Body of pancreas (tissue), 4 donors: Measurements from ENCODE around the gene EPHA4. TPM values are rescaled to one million over a fixed set of nuclear protein-coding genes. Genes with fewer than 3 reads are reported as not detected.

Experiments used
- ATAC-seq: fragments of 150-250 bp; one replicate; pipeline ENCODE4 v1.9.1; 2016
- DNase-seq, 4 donors: peaks; one replicate each; pipeline ENCODE4 v3.0.0-alpha.2; 2019
- H3K27ac ChIP-seq, 4 donors: fragments of 200-600 bp; sonication (generic); 1 replicate in 3 of 4; 2 replicates in 1 of 4; pipeline versions ENCODE4 v1.5.1 to v1.6.1; 2016 to 2019; ENCODE audit warnings: mild to moderate bottlenecking in 1 of 4, mixed read lengths in 1 of 4, moderate library complexity in 1 of 4
- H3K27me3 ChIP-seq, 2 donors: fragments of 200-600 bp; sonication (generic); one replicate each; pipeline ENCODE4 v1.6.0; 2016; ENCODE audit warnings: mild to moderate bottlenecking in 1 of 2
- H3K36me3 ChIP-seq, 2 donors: fragments of 200-600 bp; sonication (generic); replicated peaks in 1 of 2; 2 replicates each; pipeline ENCODE4 v1.5.1; 2016; ENCODE audit warnings: low read depth in 2 of 2; ENCODE audit not compliant: insufficient read depth in 1 of 2
- H3K4me1 ChIP-seq: fragments of 200-600 bp; sonication (generic); one replicate; pipeline ENCODE4 v1.6.0; 2016
- H3K4me3 ChIP-seq, 2 donors: fragments of 200-600 bp; sonication (generic); 1 replicate in 1 of 2; 2 replicates in 1 of 2; pipeline ENCODE4 v1.5.1; 2016 to 2019
- H3K9me3 ChIP-seq, 3 donors: fragments of 200-600 bp; sonication (generic); 1 replicate in 2 of 3; 2 replicates in 1 of 3; pipeline ENCODE4 v1.5.1; 2016
- CTCF ChIP-seq, 7 experiments: fragments of 450-650 bp in 4 of 7; fragments of 200-600 bp in 3 of 7; sonication (generic) in 3 of 7; IDR thresholded peaks; one replicate each; pipeline ENCODE4 v1.5.1; 2016 to 2019; ENCODE audit warnings: antibody characterized with exemption in 7 of 7
- POLR2A ChIP-seq, 3 donors: fragments of 450-650 bp; IDR thresholded peaks; one replicate each; pipeline ENCODE4 v1.6.1; 2016; ENCODE audit warnings: antibody characterized with exemption in 3 of 3, mild to moderate bottlenecking in 2 of 3
- WGBS, 2 donors: methylation state at CpG; one replicate each; pipeline ENCODE4 v1.1.5; 2017; 5-methylcytosine and 5-hydroxymethylcytosine counted together
- intact Hi-C: fragments of 100-400 bp; cut with DNase I; formaldehyde crosslinking; loops from one replicate; pipeline ENCODE4 v1.15.1; 2023
- total RNA-seq, 2 donors: library from RNA; depleted of rRNA; stranded (reverse); fragments of >200 nt; gene quantifications; one replicate each; pipeline ENCODE4 v1.1.0, GENCODE V29; 2016

The EPHA4 gene
- total RNA-seq, 2 donors from 2014 or later = 4.0 to 5.2 TPM

DNA sequence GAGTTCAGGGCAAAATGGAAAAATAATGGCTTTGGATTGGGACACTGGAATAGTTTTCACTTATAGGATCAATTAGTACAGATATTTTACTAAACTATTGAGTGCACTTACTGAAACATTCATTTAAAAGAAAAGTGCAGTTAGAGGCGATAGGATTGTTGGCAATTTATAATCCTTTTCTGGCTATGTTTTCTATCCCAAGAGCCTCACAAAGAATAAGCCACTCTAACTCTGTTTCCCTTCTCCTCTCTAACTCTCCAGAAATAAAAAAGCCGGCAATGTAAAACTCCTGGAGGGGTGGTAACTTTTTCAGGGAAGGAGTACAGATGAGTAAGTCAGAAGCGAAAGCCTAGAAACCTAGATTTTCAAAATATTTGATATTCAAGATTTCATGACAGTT lies 91.3 kb downstream of the EPHA4 start:
- Histone ChIP-seq H3K36me3 (no peaks in the 10 kb centered on the region), H3K9me3 (no peaks in the 10 kb centered on the region), H3K27me3 (no peaks in the 10 kb centered on the region), H3K4me1 (no peaks in the 10 kb centered on the region), H3K27ac (no peak overlapping the region), H3K4me3 (no peak overlapping the region)
- no peak for TF ChIP-seq POLR2A (IDR thresholded peaks at IDR 0.05)
- no peak for TF ChIP-seq CTCF (IDR thresholded peaks at IDR 0.05)
- DNase-seq (no peak), ATAC-seq (no peak)
- 87 to 95% methylated on average over 3 of the region's 3 CpGs for WGBS, 2 donors
- intact Hi-C loops = no loop called here

GRCh38 chr2:221480163-221480562 lies 91.9 kb downstream of the EPHA4 start:
- H3K27ac ChIP-seq = no peak overlapping the region
- H3K36me3 ChIP-seq = no peaks in the 10 kb centered on the region
- TF ChIP-seq CTCF (IDR thresholded peaks at IDR 0.05) = no peak
- TF ChIP-seq POLR2A (IDR thresholded peaks at IDR 0.05) = no peak
- H3K4me1 ChIP-seq = no peaks in the 10 kb centered on the region
- 73 to 80% methylated on average over 7 of the region's 7 CpGs for WGBS, 2 donors
- H3K27me3 ChIP-seq = no peaks in the 10 kb centered on the region
- DNase-seq (no peak), ATAC-seq (no peak)
- intact Hi-C loops = no loop called here
- no peak overlapping the region for H3K4me3 ChIP-seq
- H3K9me3 ChIP-seq = no peaks in the 10 kb centered on the region

- Histone ChIP-seq H3K4me3 (no peak overlapping the region), H3K9me3 (no peaks in the 10 kb centered on the region), H3K36me3 (no peaks in the 10 kb centered on the region), H3K27ac (no peak overlapping the region), H3K4me1 (no peaks in the 10 kb centered on the region), H3K27me3 (no peaks in the 10 kb centered on the region)
- intact Hi-C loops = no loop called here
- TF ChIP-seq POLR2A (IDR thresholded peaks at IDR 0.05) (no peak), CTCF (IDR thresholded peaks at IDR 0.05) (no peak)
- 56 to 69% methylated on average over 2 of the region's 2 CpGs for WGBS, 2 donors
- ATAC-seq (no peak), DNase-seq (no peak)
These were observed 93.6 kb downstream of the EPHA4 start for GRCh38 chr2:221478485-221478863.

- Histone ChIP-seq H3K4me3 (no peak overlapping the region), H3K27me3 (no peaks in the 10 kb centered on the region), H3K27ac (no peak overlapping the region), H3K4me1 (no peaks in the 10 kb centered on the region), H3K9me3 (no peaks in the 10 kb centered on the region), H3K36me3 (no peaks in the 10 kb centered on the region)
- ATAC-seq (no peak), DNase-seq (no peak)
- intact Hi-C loops = no loop called here
- 64 to 75% methylated on average over 8 of the region's 8 CpGs for WGBS, 2 donors
- TF ChIP-seq POLR2A (IDR thresholded peaks at IDR 0.05) (no peak), CTCF (IDR thresholded peaks at IDR 0.05) (no peak)
These were observed 94.2 kb downstream of the EPHA4 start for GRCh38 chr2:221477714-221478484.

DNA sequence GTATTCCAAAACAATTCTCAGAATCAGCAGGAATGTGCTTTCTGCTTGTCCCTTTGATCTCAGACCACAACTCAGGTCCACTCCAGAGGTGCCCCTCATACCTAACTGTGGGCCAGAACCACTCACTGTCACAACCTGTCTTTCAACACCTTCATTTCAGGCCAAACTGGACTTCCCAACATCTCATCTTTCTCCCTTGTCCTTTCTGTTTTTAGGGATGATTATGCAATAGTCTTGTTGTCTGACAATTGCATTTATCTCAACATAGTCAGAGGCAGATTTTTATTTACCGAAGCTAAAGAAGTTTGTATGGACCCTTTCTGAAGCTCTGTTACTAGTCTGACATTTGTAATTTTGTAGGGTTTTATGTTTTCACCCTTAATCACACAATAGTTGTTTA lies 95.9 kb downstream of the EPHA4 start:
- no peaks in the 10 kb centered on the region for H3K36me3 ChIP-seq
- no peak overlapping the region for H3K27ac ChIP-seq
- DNase-seq (no peak), ATAC-seq (no peak)
- H3K27me3 ChIP-seq = no peaks in the 10 kb centered on the region
- TF ChIP-seq POLR2A (IDR thresholded peaks at IDR 0.05) (no peak), CTCF (IDR thresholded peaks at IDR 0.05) (no peak)
- H3K4me1 ChIP-seq = no peaks in the 10 kb centered on the region
- H3K4me3 ChIP-seq = no peak overlapping the region
- WGBS, 2 donors = 85 to 88% methylated on average over 1 of the region's 1 CpG
- H3K9me3 ChIP-seq = no peaks in the 10 kb centered on the region
- intact Hi-C loops = no loop called here
